ENCODE data around the gene FGF4.
A peak's percentile ranks its signal among the peaks of the same experiment; 100 is the strongest.

The FGF4 gene

GRCh38 chr11:69807106-69807815, 32.1 kb upstream of the FGF4 start:
- no peak for DNase-seq

DNA sequence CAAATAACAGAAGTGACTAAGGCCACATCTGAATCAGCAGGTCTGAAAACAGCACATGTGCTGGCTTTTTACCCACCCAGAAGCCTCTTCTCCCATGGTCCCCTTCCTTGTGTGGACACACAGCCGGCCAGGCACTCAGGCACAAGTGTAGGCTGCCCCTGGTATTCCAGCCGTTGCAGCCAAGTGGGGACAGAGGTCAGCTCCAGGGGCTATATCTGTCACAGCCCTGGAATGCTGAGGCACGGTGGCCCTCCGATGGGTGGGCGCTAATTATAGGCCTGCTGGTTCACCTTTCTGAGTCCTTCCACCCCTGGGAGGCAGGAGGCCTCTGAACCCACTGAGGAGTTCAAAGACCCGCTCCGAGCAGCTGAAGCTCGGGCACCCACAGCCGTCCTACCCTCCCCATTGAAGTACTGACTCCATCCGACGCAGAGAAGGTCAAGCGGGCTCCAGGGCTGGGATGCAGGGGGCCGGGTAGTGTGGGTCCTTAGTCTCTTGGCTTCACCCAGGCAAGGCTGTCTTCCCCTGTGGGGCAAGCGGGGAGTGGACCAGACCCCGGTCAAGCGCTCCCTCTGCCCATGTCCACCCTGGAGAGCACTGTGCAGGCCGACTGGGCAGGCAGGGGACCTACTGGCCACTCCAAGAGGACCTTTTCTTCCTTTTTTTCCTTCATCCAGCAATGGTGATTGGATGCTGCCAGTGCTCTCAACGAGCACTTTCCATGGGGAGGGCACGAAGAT, 29.8 kb upstream of the FGF4 start:
- no peak for DNase-seq

DNA sequence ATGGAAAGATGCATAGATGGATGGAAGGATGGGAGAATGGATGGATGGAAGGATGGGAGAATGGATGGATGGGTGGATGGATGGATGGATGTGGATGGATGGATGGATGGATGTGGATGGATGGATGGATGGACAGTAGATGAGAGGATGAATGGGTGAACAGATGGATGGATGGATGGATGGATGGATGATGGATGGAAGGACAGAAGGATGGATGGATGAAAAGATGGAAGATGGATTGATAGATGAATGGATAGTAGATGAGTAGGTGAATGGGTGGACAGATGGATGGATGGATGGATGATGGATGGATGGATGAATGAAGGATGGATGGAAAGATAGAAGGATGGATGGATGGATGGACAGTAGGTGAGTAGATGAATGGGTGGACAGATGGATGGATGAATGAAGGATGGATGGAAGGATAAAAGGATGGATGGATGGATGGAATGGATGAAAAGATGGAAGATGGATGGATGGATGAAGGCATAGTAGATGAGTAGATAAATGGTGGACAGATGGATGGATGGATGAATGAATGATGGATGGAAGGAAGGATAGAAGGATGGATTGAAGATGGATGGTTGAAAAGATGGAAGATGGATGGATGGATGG, 28.6 kb upstream of the FGF4 start:
- no peak for DNase-seq

- DNase-seq, result no peak
Measured at GRCh38 chr11:69803022-69803421, 27.9 kb upstream of the FGF4 start.

DNA sequence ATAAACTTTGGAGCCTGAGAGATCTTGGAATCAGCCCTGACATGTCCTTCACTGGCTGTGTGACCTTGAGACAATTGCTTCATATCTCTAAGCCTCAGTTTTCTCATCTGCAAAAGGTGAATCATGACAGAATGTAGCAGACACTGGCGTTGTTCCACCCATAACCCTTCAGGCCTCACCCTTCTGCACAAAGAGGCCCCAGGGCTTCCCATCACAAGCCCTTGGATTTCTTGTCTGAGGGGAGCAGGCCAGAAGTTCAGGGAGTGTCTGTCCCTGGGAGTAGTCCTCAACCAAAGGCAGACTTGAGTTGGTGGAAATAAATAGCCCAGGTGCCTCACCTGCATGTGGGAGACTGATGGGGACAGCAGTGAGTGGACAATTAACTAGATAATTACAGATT, 27.4 kb upstream of the FGF4 start:
- DNase-seq, result no peak

GRCh38 chr11:69801513-69802335, 26.6 kb upstream of the FGF4 start:
- peak; percentile 68 for DNase-seq

GRCh38 chr11:69800278-69800677, 25.1 kb upstream of the FGF4 start:
- no peak for DNase-seq

- no peak for DNase-seq
Measured at GRCh38 chr11:69799582-69799981, 24.4 kb upstream of the FGF4 start.

- DNase-seq, result no peak
Measured at GRCh38 chr11:69799097-69799496, 24.0 kb upstream of the FGF4 start.

- no peak for DNase-seq
Measured at GRCh38 chr11:69797737-69798528, 22.8 kb upstream of the FGF4 start.

DNA sequence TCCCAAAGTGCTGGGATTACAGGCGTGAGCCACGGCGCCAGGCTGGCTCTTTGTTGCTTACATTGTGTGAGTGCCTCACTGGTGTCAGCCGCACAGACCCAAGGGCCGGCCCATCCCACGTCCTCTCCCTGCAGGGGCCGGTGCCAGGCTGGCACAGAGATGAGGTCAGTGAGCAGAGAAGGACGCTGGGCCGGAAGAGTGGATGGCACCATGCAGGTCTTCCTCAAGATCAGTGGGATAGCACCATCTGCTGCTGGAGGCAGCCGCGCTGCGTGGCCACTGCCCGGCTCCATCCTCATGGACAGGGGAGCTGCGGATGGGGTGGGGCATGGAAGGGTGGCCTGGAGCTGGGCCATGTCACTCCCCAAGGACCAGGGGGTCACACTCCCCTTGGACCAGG, 22.0 kb upstream of the FGF4 start:
- DNase-seq, result no peak

DNA sequence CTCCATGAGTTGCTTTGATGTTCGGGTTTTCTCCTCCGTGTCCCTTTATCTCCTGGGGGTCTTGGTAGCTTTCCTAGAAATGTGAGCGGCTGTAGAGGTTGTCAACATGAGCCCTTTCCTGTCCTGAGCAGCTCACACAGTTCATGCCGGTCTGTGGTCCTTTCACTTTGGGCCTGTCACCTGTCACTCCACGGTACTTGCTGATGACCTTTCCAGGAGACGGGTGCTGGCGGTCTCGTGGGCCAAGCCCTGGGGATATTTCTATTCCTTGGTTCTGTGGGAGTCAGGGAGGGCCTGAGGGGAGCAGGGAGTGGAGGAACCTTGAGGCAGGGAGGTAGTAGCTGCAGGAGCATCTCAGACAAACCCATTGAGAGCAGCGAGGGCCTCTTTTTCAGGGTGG, 20.9 kb upstream of the FGF4 start:
- DNase-seq, result no peak

GRCh38 chr11:69791276-69792180, 16.4 kb upstream of the FGF4 start:
- no peak for DNase-seq

DNA sequence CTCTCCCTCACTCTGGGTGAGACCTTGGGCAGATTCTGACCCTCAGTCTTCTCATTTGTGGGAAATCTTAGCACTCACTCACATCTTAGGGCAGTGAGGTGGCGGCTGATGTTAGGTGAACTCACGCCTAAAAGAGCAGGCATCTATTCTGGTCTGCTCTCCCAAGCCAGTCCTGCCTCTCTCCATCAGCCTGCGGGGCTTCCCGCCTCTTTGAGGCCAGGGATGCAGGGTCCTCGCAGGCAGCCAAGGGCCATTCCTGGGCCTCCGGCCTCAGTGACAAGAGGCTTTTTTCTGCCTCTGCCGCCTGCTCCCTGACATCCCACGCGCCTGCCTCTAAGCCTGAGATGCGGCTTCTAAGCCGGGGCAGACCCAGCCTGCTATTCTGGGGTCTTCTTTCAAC, 13.8 kb upstream of the FGF4 start:
- no peak for DNase-seq

GRCh38 chr11:69787906-69788305, 12.8 kb upstream of the FGF4 start:
- no peak for DNase-seq

DNA sequence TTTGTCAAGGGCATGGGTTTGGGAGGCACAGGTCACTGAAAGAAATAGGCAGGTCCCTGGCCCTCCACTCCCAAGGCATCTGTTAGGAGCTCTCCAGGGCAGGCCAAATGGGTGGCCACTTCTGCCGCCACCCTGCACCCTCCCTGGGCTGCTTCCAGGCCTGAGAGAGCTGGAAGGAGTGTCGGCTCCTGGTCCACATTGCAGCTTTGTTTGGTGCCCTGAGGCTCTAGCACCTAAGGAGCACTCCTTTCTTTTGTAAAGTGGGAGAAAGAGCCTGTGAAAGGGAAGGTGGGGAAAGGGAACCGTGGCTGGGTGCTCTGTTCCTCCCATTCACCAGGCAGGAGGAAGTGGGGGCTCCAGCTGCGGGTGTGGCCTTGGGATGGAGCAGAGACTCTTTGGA, 12.3 kb upstream of the FGF4 start:
- DNase-seq, result no peak

DNA sequence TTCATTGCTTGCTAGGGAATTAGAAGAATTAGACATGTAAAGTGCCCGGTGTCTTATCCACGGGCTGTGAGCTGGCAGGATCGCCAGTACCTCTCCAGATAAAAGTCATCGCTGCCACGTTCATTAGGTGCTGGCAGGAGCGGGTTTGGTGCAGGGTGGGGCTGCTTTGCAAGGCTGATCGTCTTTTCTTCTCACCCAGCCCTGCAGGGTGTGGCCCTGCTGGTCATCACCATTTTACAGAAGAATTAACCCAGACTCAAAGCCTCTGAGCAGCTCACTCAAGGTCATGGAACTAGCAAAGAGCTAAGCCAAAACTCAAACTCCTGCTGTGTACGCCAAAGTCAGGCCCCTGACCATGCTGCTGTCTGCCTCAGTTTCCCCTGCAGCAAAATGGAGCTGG, 6.1 kb upstream of the FGF4 start:
- DNase-seq, result no peak

DNA sequence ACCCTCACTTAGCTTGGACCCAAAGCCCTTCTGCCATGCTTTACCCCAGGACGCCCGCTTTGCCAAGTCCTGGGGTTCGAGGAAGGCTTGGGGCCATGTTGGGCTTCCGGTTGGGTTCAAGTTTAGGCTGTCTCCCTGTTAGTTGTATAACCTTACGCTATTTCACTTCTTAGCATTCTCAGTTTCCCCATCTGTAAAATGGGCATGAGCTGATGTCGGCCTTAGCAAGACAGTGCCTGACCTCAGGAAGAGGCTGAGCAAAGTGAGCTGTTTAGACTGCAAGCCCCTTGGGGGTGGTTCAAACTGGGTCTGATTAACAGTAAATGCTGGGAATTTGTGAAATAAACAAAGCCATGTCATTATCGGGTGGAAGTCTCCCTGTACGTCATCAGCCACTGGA, 3.2 kb upstream of the FGF4 start:
- DNase-seq, result no peak

DNA sequence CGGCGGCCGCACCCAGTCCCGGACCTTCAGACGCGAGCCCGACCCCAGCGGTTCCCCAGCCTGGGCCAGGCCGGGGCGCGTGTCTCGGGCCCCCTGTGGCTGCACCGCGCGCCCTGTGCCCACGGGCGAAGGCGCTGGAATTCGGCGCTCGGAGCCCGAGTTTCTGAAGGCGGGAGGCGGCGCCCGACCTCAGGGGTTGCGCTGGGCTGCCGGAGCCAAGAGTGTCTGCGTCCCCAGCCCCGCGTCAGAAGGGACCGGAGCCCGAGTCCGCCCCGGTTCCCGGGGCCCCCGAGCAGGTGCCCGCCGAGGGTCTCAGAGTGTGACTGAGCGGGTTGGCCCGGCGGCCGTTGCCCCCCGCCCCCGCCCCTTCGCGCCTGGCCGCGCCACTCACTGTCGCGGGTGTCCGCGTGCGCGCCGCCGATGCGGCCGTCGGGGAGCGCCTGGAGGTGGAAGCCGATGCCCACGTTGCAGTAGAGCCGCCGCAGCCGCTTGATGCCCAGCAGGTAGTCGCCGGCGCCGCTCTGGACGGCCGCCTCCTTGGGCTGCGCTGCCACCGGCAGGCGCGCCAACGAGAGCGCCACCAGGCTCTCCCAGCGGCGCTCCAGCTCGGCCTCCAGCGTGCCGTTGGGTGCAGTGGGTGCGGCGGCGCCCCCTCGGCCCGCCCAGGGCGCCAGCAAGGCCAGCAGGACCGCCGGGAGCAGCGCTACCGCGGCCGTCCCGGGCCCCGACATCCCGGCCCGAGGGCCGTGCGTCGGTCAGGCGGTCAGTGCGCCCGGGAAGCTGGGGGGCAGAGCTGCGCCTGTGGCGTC, 583 bp downstream of the FGF4 start:
- DNase-seq, result peak; percentile 50

DNA sequence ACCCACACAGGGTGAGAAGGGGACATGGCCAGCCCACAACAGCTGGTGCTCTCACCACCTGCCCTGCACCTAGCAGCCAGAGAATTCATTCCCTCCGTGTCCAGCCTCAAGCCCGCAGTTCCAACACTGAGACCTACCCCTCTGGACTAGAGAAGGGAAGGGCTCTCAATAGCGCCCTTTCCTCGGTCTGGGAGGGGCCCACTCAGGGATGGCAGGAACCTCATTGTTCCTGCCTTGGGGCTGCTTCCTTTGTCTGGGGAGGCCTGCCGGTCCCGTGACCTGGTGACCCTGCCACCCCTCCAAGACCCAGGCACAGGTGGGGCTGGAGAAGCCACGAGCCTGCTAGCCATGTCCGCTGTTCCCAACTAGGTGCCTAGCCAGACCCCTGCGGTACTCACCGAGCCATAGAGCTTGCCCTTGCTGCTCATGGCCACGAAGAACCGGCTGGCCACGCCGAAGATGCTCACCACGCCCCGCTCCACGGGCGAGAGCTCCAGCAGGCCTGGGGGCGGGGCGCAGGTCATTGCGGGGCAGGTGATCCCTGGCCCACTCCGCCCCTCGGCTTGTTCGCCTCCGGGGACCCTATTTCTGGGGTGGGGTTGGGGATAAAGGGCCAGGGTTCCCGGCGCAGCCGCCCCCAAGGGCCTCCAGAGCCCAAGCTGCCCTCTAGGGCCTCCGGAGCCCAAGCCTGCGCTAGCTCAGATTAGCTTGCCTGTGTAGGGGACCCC, 1.4 kb downstream of the FGF4 start:
- DNase-seq, result no peak
